ENCODE results near the gene PDK3.

DNA sequence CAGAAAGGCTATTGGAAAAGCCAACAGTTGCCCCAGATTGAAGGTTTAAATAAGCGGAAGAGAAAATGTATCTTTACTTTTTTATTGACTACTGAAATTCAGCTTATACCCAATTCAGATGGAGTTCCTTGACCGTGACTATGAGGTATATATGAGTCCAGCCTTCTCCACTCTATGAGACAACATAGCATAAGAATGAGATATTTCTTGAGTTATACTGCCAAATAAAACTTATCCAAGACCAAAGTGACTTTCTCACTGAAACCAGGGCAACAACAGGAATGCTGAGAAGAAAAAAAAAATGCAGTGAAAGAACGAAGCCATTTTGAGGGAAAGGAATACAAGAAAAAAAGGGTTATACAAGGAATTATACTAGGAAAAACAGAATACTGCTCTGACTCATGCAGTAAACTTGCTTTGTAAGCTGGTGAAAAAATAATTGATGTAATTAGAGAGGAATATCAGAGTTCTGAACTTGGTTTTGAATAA, 16.3 kb upstream of the PDK3 start:
- TF ChIP-seq, protein P1, sequence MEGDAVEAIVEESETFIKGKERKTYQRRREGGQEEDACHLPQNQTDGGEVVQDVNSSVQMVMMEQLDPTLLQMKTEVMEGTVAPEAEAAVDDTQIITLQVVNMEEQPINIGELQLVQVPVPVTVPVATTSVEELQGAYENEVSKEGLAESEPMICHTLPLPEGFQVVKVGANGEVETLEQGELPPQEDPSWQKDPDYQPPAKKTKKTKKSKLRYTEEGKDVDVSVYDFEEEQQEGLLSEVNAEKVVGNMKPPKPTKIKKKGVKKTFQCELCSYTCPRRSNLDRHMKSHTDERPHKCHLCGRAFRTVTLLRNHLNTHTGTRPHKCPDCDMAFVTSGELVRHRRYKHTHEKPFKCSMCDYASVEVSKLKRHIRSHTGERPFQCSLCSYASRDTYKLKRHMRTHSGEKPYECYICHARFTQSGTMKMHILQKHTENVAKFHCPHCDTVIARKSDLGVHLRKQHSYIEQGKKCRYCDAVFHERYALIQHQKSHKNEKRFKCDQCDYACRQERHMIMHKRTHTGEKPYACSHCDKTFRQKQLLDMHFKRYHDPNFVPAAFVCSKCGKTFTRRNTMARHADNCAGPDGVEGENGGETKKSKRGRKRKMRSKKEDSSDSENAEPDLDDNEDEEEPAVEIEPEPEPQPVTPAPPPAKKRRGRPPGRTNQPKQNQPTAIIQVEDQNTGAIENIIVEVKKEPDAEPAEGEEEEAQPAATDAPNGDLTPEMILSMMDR (IDR thresholded peaks at IDR 0.05; ENCODE audit: poor library complexity, severe bottlenecking): no peak
- TF ChIP-seq, protein P2, sequence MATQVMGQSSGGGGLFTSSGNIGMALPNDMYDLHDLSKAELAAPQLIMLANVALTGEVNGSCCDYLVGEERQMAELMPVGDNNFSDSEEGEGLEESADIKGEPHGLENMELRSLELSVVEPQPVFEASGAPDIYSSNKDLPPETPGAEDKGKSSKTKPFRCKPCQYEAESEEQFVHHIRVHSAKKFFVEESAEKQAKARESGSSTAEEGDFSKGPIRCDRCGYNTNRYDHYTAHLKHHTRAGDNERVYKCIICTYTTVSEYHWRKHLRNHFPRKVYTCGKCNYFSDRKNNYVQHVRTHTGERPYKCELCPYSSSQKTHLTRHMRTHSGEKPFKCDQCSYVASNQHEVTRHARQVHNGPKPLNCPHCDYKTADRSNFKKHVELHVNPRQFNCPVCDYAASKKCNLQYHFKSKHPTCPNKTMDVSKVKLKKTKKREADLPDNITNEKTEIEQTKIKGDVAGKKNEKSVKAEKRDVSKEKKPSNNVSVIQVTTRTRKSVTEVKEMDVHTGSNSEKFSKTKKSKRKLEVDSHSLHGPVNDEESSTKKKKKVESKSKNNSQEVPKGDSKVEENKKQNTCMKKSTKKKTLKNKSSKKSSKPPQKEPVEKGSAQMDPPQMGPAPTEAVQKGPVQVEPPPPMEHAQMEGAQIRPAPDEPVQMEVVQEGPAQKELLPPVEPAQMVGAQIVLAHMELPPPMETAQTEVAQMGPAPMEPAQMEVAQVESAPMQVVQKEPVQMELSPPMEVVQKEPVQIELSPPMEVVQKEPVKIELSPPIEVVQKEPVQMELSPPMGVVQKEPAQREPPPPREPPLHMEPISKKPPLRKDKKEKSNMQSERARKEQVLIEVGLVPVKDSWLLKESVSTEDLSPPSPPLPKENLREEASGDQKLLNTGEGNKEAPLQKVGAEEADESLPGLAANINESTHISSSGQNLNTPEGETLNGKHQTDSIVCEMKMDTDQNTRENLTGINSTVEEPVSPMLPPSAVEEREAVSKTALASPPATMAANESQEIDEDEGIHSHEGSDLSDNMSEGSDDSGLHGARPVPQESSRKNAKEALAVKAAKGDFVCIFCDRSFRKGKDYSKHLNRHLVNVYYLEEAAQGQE (IDR thresholded peaks at IDR 0.05; ENCODE audit: borderline replicate concordance): no peak
- TF ChIP-seq EP300 (conservative IDR thresholded peaks at IDR 0.05; ENCODE audit: poor library complexity, severe bottlenecking) (no peak), EZH2 (IDR thresholded peaks at IDR 0.05; ENCODE audit: borderline replicate concordance, insufficient read depth, low read length, poor library complexity, severe bottlenecking) (no peak)
